GM23338 (cell line): ENCODE results near the gene IGSF11. TPM values are rescaled to one million over a fixed set of nuclear protein-coding genes. Genes with fewer than 3 reads are reported as not detected.

ENCODE experiments used
- CREB1 ChIP-seq: fragments of 250-450 bp; sonication (Bioruptor Pico); IDR thresholded peaks from 2 replicates; pipeline ENCODE4 v1.5.0; 2020; ENCODE audit warnings: low read depth, mild to moderate bottlenecking, moderate library complexity
- CTCF ChIP-seq, 2 experiments: fragments of 200-600 bp in 1 of 2; sonication (generic) in 1 of 2; conservative IDR thresholded peaks; 2 replicates each; pipeline versions ENCODE4 v1.5.1 to v1.6.1; 2016 to 2017; ENCODE audit warnings: antibody characterized with exemption in 2 of 2, low read depth in 2 of 2, mild to moderate bottlenecking in 2 of 2, moderate library complexity in 1 of 2
- ETS1 ChIP-seq: IDR thresholded peaks from 2 replicates; pipeline ENCODE4 v1.6.1; 2016; ENCODE audit warnings: antibody characterized with exemption
- EZH2 ChIP-seq: fragments of 200-600 bp; sonication (generic); IDR thresholded peaks from one replicate; pipeline ENCODE4 v1.8.0; 2017; ENCODE audit warnings: antibody characterized with exemption, mild to moderate bottlenecking, low read depth; ENCODE audit not compliant: unreplicated experiment
- EZH2phosphoT487 ChIP-seq: fragments of 200-600 bp; sonication (generic); IDR thresholded peaks from one replicate; pipeline ENCODE4 v1.8.1; 2018; ENCODE audit warnings: antibody characterized with exemption; ENCODE audit not compliant: unreplicated experiment
- JUNB ChIP-seq: IDR thresholded peaks from one replicate; pipeline ENCODE4 v1.6.1; 2016; ENCODE audit warnings: antibody characterized with exemption; ENCODE audit not compliant: unreplicated experiment
- NANOG ChIP-seq: IDR thresholded peaks from 2 replicates; pipeline ENCODE4 v1.6.1; 2016; ENCODE audit warnings: antibody characterized with exemption, borderline replicate concordance
- POLR2AphosphoS5 ChIP-seq: IDR thresholded peaks from 2 replicates; pipeline ENCODE4 v1.6.1; 2016; ENCODE audit warnings: antibody characterized with exemption, low read depth
- STAT1 ChIP-seq: IDR thresholded peaks from one replicate; pipeline ENCODE4 v1.6.1; 2016; ENCODE audit warnings: antibody characterized with exemption; ENCODE audit not compliant: unreplicated experiment
- ZNF114 ChIP-seq: fragments of 250-450 bp; sonication (Bioruptor Pico); IDR thresholded peaks from 2 replicates; pipeline ENCODE4 v1.5.0; 2020; ENCODE audit warnings: mild to moderate bottlenecking, moderate library complexity
- ZNF331 ChIP-seq: fragments of 250-450 bp; sonication (Bioruptor Pico); IDR thresholded peaks from 2 replicates; pipeline ENCODE4 v1.5.0; 2020; ENCODE audit warnings: low read depth, mild to moderate bottlenecking, moderate library complexity
- ZNF462 ChIP-seq: fragments of 250-450 bp; sonication (Bioruptor Pico); IDR thresholded peaks from 2 replicates; pipeline ENCODE4 v1.5.0; 2020; ENCODE audit warnings: mild to moderate bottlenecking, moderate library complexity
- polyA plus RNA-seq: library from polyadenylated mRNA; unstranded; fragments of >200 nt; fragmentation: Nextera tagmentation; extraction: Ambion mirVana; gene quantifications from 2 replicates; pipeline ENCODE4 v1.2.1, GENCODE V29; 2016
- total RNA-seq: library from RNA; depleted of rRNA; stranded (reverse); fragments of >200 nt; shearing (Covaris generic); gene quantifications from 2 replicates; pipeline ENCODE4 v1.2.3, GENCODE V29; 2014

Gene IGSF11
- total and polyA plus RNA-seq, 2 experiments from 2014 or later, result 0.68 to 1.8 TPM

- no peak for TF ChIP-seq ZNF462 (CRISPR knock-in tag)
- no peak for TF ChIP-seq CTCF (conservative IDR thresholded peaks at IDR 0.05; ENCODE audit: low read depth in 2 of 2)
- TF ChIP-seq STAT1, result no peak
- no peak for TF ChIP-seq EZH2
- no peak for TF ChIP-seq JUNB
- no peak for TF ChIP-seq ETS1
- no peak for TF ChIP-seq POLR2AphosphoS5
- TF ChIP-seq CREB1 (CRISPR knock-in tag), result no peak
- no peak for TF ChIP-seq EZH2phosphoT487
- TF ChIP-seq ZNF114 (CRISPR knock-in tag), result no peak
- no peak for TF ChIP-seq NANOG
- no peak for TF ChIP-seq ZNF331 (CRISPR knock-in tag)
Observed at GRCh38 chr3:118978393-118978758, 56.3 kb downstream of the IGSF11 start (continued).
